Lower lobe of right lung (tissue), 2 donors: Measurements from ENCODE around the gene DIS3L2. TPM values are rescaled to one million over a fixed set of nuclear protein-coding genes. Genes with fewer than 3 reads are reported as not detected.
"Not testable (repeated sequence)": the region's sequence is repeated elsewhere in the genome, so short reads cannot be mapped to it uniquely, and the experiment has no call there.

ENCODE experiments used
- ATAC-seq, 2 donors: fragments of 200-7000 bp; cut with Tn5 transposase; one replicate each; pipeline ENCODE4 v1.9.1; 2020 to 2022; ENCODE audit warnings: mild to moderate bottlenecking in 2 of 2, moderate library complexity in 2 of 2
- DNase-seq: peaks from one replicate; pipeline ENCODE4 v3.0.0-alpha.2; 2020
- H3K27ac ChIP-seq: fragments of 200-600 bp; one replicate; pipeline ENCODE4 v1.8.0; 2022
- H3K27me3 ChIP-seq: fragments of 200-600 bp; one replicate; pipeline ENCODE4 v1.8.0; 2022; ENCODE audit warnings: low read depth
- H3K36me3 ChIP-seq: fragments of 200-600 bp; one replicate; pipeline ENCODE4 v1.8.0; 2022; ENCODE audit warnings: mild to moderate bottlenecking
- H3K4me1 ChIP-seq: fragments of 200-600 bp; one replicate; pipeline ENCODE4 v1.8.0; 2022
- H3K4me3 ChIP-seq: fragments of 200-600 bp; one replicate; pipeline ENCODE4 v1.8.0; 2022; ENCODE audit warnings: mild to moderate bottlenecking
- H3K9me3 ChIP-seq: fragments of 200-600 bp; one replicate; pipeline ENCODE4 v1.8.0; 2022
- intact Hi-C: fragments of 100-400 bp; cut with DNase I; formaldehyde crosslinking; loops from one replicate; pipeline ENCODE4 v1.11.0; 2022
- total RNA-seq: library from RNA; stranded (reverse); fragmentation: NEBNext Ultra II Directional; extraction: Animal tissue kit (Norgen Biotek cat#: 25700); gene quantifications from one replicate; pipeline ENCODE4 v1.2.1, GENCODE V29; 2021
- TF ChIP-seq, protein P1 (sequence below): fragments of 200-600 bp; IDR thresholded peaks from one replicate; pipeline ENCODE4 v1.8.0; 2022; ENCODE audit warnings: antibody characterized with exemption, mild to moderate bottlenecking
- donor health status: DM: no; HTN: yes; CAD: no; lungs with severe emphysema.

DIS3L2 gene
- total RNA-seq, 1 donor from 2014 or later = 34.4 TPM

DNA sequence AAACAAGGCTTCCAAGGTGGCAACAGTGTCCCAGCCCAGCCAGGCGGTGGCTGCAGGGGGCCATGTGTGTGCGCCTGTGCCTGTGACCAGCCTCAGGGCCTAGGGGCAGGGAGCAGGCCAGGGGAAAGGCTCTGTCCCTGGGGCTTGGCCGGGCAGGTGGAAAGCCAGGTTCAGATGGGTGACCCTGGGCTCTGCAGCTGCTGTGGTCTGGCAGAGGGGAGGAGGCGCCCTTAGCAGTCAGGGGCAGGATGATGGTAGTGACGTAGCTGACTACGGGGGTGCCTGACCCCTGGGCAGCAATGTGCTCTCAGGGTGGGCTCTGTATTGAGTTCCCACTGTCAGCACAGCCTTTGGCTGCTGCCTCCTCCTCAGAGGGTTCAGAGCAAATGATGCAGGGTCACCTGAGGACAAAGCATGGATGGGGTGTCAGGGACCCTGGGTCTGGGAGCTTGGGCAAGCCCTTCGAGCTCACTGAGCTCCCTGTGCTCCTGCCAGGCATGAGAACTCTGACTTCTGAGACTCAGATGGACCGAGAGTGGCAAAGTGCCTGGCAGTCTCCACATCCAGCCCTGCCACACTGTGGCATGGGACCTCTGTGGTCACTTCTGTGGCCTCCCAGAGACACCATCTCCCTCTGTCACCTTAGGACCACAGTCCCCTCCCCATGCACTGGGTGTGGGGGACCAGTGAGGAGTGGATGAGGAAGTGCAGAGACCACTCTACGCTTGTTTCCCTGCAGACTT, 360.5 kb downstream of the DIS3L2 start:
- intact Hi-C loops = no loop called here
- no peaks in the 10 kb centered on the region for H3K36me3 ChIP-seq
- no peak overlapping the region for H3K27ac ChIP-seq
- no peaks in the 10 kb centered on the region for H3K9me3 ChIP-seq
- no peaks in the 10 kb centered on the region for H3K4me1 ChIP-seq
- ATAC-seq (no peak), DNase-seq (no peak)
- no peaks in the 10 kb centered on the region for H3K27me3 ChIP-seq
- TF ChIP-seq, protein P1, sequence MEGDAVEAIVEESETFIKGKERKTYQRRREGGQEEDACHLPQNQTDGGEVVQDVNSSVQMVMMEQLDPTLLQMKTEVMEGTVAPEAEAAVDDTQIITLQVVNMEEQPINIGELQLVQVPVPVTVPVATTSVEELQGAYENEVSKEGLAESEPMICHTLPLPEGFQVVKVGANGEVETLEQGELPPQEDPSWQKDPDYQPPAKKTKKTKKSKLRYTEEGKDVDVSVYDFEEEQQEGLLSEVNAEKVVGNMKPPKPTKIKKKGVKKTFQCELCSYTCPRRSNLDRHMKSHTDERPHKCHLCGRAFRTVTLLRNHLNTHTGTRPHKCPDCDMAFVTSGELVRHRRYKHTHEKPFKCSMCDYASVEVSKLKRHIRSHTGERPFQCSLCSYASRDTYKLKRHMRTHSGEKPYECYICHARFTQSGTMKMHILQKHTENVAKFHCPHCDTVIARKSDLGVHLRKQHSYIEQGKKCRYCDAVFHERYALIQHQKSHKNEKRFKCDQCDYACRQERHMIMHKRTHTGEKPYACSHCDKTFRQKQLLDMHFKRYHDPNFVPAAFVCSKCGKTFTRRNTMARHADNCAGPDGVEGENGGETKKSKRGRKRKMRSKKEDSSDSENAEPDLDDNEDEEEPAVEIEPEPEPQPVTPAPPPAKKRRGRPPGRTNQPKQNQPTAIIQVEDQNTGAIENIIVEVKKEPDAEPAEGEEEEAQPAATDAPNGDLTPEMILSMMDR = no peak
- no peak overlapping the region for H3K4me3 ChIP-seq

GRCh38 chr2:232322560-232323327, 361.2 kb downstream of the DIS3L2 start:
- H3K4me1 ChIP-seq = no peaks in the 10 kb centered on the region
- H3K27ac ChIP-seq = no peak overlapping the region
- no peaks in the 10 kb centered on the region for H3K27me3 ChIP-seq
- ATAC-seq (no peak), DNase-seq (no peak)
- no peaks in the 10 kb centered on the region for H3K36me3 ChIP-seq
- H3K4me3 ChIP-seq = no peak overlapping the region
- intact Hi-C loops = no loop called here
- H3K9me3 ChIP-seq = no peaks in the 10 kb centered on the region
- TF ChIP-seq, protein P1 = no peak

GRCh38 chr2:232323328-232323650, 361.8 kb downstream of the DIS3L2 start:
- no peak overlapping the region for H3K4me3 ChIP-seq
- H3K36me3 ChIP-seq = no peaks in the 10 kb centered on the region
- no peaks in the 10 kb centered on the region for H3K9me3 ChIP-seq
- H3K27ac ChIP-seq = no peak overlapping the region
- intact Hi-C loops = no loop called here
- H3K27me3 ChIP-seq = no peaks in the 10 kb centered on the region
- H3K4me1 ChIP-seq = no peaks in the 10 kb centered on the region
- DNase-seq = no peak
- ATAC-seq = no peak
- TF ChIP-seq, protein P1 = no peak

DNA sequence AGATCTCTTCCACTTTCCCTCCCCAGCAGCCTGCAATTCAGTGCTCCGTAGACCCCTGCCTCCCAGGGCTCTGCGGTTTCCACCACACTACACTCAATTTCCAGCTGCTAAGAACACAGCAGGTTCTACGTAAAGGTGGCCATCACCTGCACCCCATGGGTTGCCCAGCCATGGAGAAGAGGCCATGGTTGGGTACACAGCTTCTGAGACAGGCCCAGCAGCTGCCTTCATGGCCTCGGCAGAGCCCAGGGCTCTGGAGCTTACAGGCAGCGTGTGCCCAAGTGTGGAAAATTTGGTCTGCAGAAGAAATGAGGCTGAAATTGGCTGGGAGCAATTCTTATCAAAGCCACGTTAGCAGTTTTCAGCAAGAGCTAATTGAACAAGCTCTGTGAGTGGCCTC, 362.5 kb downstream of the DIS3L2 start:
- H3K4me3 ChIP-seq, H3K27me3 ChIP-seq, ATAC-seq, H3K27ac ChIP-seq, intact Hi-C loops, H3K4me1 ChIP-seq, H3K9me3 ChIP-seq, H3K36me3 ChIP-seq, DNase-seq: not testable (repeated sequence)

- Histone ChIP-seq H3K27me3 (no peaks in the 10 kb centered on the region), H3K36me3 (no peaks in the 10 kb centered on the region), H3K4me3 (no peak overlapping the region), H3K4me1 (no peaks in the 10 kb centered on the region), H3K27ac (no peak overlapping the region), H3K9me3 (no peaks in the 10 kb centered on the region)
- DNase-seq (no peak), ATAC-seq (no peak)
- TF ChIP-seq, protein P1 = no peak
- intact Hi-C loops = no loop called here
Measured at GRCh38 chr2:232324778-232325177, 363.3 kb downstream of the DIS3L2 start.
